Activated T-cell treated with anti-CD3 and anti-CD28 coated beads, Interleukin-2, amount 50 U/mL, for 24 hours (primary cell): ENCODE data around the gene KCNQ2.

Source experiments
- DNase-seq: peaks from one replicate; pipeline ENCODE4 v3.0.0-alpha.2; 2020
- H3K27ac Mint-ChIP-seq: 2 replicates; pipeline ENCODE4 v1.8.0; 2020; ENCODE audit warnings: mild to moderate bottlenecking, mixed read lengths
- H3K27me3 Mint-ChIP-seq: 2 replicates; pipeline ENCODE4 v1.8.0; 2020; ENCODE audit warnings: mixed read lengths
- H3K36me3 Mint-ChIP-seq: 2 replicates; pipeline ENCODE4 v1.8.0; 2020; ENCODE audit warnings: low read depth, mixed read lengths
- H3K4me1 Mint-ChIP-seq: 2 replicates; pipeline ENCODE4 v1.8.0; 2020; ENCODE audit warnings: low read depth, mixed read lengths
- H3K4me3 Mint-ChIP-seq: 2 replicates; pipeline ENCODE4 v1.8.0; 2020; ENCODE audit warnings: mild to moderate bottlenecking, moderate library complexity, mixed read lengths
- H3K9me3 Mint-ChIP-seq: 2 replicates; pipeline ENCODE4 v1.8.0; 2020; ENCODE audit warnings: mixed read lengths

Gene KCNQ2

GRCh38 chr20:63411898-63412631 lies 60.4 kb downstream of the KCNQ2 start:
- no peak overlapping the region for H3K27ac Mint-ChIP-seq
- no peak overlapping the region for H3K4me3 Mint-ChIP-seq
- H3K27me3 Mint-ChIP-seq = peaks cover 8% of the 10 kb centered on the region
- no peaks in the 10 kb centered on the region for H3K9me3 Mint-ChIP-seq
- no peak for DNase-seq
- no peaks in the 10 kb centered on the region for H3K36me3 Mint-ChIP-seq
- H3K4me1 Mint-ChIP-seq = peaks cover 5% of the 10 kb centered on the region

DNA sequence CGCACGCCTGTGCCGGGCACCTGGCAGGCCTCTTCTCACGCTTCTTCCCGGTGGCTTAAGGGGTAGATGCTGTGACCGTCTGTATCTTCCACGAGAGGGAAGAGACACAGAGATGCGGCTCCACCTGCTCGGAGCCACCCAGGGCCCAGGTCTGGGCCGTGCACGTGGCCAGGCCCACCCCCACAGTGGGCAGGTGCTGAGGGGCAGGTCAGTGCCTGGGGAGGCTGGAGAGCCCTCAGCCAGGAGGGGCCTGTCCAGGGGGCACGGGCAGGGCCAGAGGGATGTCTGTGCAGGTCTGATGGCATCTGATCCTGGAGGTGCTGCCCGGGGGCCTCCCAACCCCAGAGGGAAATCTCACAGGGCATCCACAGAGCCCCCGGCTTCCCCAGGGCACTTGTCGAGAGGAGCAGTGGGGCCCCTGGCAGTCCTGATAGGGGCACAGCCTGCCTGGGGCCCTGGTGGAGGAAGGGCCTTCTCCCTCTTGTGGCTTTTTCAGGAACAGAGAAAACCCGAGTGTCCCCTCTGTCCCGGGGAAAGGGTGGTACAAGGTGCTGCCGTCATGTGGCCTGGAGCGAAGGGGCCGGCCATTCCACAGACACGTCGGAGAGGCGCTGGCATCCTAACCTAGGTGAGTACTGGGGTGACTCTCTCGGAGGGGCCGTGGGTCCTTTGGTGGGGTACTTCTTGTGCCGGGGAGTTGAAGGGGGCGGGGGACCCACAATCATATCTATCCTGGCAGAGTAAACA lies 61.1 kb downstream of the KCNQ2 start:
- no peak for DNase-seq
- H3K4me1 Mint-ChIP-seq = peaks cover 5% of the 10 kb centered on the region
- peaks cover 4% of the 10 kb centered on the region for H3K27me3 Mint-ChIP-seq
- H3K9me3 Mint-ChIP-seq = no peaks in the 10 kb centered on the region
- no peak overlapping the region for H3K4me3 Mint-ChIP-seq
- H3K36me3 Mint-ChIP-seq = no peaks in the 10 kb centered on the region
- no peak overlapping the region for H3K27ac Mint-ChIP-seq

GRCh38 chr20:63409834-63410435 lies 62.5 kb downstream of the KCNQ2 start:
- DNase-seq = no peak
- H3K27ac Mint-ChIP-seq = no peak overlapping the region
- no peaks in the 10 kb centered on the region for H3K9me3 Mint-ChIP-seq
- H3K4me1 Mint-ChIP-seq = peaks cover 5% of the 10 kb centered on the region
- H3K36me3 Mint-ChIP-seq = no peaks in the 10 kb centered on the region
- no peak overlapping the region for H3K4me3 Mint-ChIP-seq
- H3K27me3 Mint-ChIP-seq = peaks cover 4% of the 10 kb centered on the region

DNA sequence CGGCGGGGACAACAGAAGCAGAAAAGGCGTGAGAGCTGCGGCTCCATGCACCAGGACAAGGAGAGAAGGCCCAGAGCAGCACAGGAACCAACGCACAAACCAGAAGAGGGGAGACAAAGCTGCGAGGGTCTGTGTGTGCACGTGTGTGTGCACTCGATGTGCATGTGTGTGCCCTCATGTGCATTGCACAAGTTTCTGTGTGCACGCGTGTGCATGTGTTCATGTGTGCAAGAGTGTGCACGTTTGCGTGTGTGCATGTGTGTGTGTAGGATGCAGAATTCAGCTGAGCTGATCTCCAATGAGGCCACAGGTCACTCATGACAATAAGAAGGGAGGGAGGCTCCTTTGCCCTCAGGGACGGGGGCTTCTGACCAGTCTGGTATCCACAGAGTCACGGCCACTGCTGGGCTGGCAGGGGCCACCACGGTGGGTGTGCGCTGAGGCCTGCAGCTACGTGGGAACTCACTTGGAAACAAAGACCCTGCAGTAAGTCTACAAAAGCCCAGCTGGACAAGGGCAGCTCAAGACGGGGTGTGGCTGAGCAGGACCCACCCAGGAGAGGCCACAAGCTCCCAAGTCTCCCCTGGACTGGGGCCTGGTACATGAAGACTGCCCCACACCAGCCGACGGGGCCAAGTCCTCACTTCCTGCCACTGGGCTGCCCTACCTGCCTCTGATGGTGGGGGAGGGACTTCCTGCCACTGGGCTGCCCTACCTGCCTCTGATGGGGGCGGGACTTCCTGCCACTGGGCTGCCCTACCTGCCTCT lies 63.2 kb downstream of the KCNQ2 start:
- Mint-ChIP-seq H3K4me3 (no peak overlapping the region), H3K4me1 (peaks cover 5% of the 10 kb centered on the region), H3K9me3 (no peaks in the 10 kb centered on the region), H3K27me3 (peaks cover 4% of the 10 kb centered on the region), H3K27ac (no peak overlapping the region), H3K36me3 (no peaks in the 10 kb centered on the region)
- no peak for DNase-seq

- Mint-ChIP-seq H3K27me3 (peaks cover 4% of the 10 kb centered on the region), H3K27ac (no peak overlapping the region), H3K36me3 (no peaks in the 10 kb centered on the region), H3K4me1 (peaks cover 5% of the 10 kb centered on the region), H3K4me3 (no peak overlapping the region), H3K9me3 (no peaks in the 10 kb centered on the region)
- no peak for DNase-seq
These were observed 63.8 kb downstream of the KCNQ2 start for GRCh38 chr20:63408684-63409046.

GRCh38 chr20:63407928-63408683 lies 64.3 kb downstream of the KCNQ2 start:
- Mint-ChIP-seq H3K4me3 (no peak overlapping the region), H3K36me3 (no peaks in the 10 kb centered on the region), H3K4me1 (peaks cover 5% of the 10 kb centered on the region), H3K27me3 (peaks cover 4% of the 10 kb centered on the region), H3K9me3 (no peaks in the 10 kb centered on the region), H3K27ac (no peak overlapping the region)
- no peak for DNase-seq

DNA sequence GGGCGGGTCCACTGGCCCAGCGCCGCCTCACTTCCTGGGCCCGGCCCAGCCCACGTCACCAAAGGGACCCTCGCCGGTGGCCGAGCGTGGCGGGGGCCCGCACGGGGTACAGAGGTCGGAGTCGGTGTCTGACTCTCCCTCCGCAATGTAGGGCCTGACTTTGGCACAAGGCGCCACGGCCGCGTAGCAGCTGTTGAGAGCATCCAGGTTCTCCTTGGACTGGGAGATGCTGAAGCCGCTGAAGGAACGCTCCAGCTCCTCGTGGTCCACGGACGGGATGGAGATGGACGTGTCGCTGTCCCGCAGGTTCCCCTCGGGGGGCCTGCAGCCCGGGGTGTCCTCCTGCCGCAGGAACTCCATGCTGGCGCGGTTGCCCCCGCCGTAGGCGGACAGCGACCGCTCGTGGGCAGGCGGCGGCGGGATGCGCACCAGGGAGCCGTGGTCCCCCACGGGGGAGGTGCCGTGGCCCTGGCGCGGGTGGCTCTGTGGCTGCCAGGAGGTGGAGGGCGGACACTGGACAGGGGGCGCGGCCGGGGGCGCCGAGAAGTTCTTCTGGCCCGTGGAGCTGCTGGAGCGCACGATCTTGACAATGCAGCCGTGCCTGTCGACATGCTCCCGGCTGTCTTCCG lies 65.7 kb downstream of the KCNQ2 start:
- Mint-ChIP-seq H3K27me3 (no peaks in the 10 kb centered on the region), H3K9me3 (no peaks in the 10 kb centered on the region), H3K27ac (no peak overlapping the region), H3K4me1 (peaks cover 3% of the 10 kb centered on the region), H3K4me3 (no peak overlapping the region), H3K36me3 (no peaks in the 10 kb centered on the region)
- DNase-seq = no peak

GRCh38 chr20:63406011-63406410 lies 66.4 kb downstream of the KCNQ2 start:
- Mint-ChIP-seq H3K9me3 (no peaks in the 10 kb centered on the region), H3K27ac (no peak overlapping the region), H3K27me3 (no peaks in the 10 kb centered on the region), H3K36me3 (no peaks in the 10 kb centered on the region), H3K4me3 (no peak overlapping the region), H3K4me1 (peaks cover 2% of the 10 kb centered on the region)
- DNase-seq = no peak

- H3K27me3 Mint-ChIP-seq = no peaks in the 10 kb centered on the region
- H3K36me3 Mint-ChIP-seq = no peaks in the 10 kb centered on the region
- peaks cover 2% of the 10 kb centered on the region for H3K4me1 Mint-ChIP-seq
- no peak for DNase-seq
- no peaks in the 10 kb centered on the region for H3K9me3 Mint-ChIP-seq
- H3K27ac Mint-ChIP-seq = no peak overlapping the region
- no peak overlapping the region for H3K4me3 Mint-ChIP-seq
These were observed 67.2 kb downstream of the KCNQ2 start for GRCh38 chr20:63405102-63405730.

DNA sequence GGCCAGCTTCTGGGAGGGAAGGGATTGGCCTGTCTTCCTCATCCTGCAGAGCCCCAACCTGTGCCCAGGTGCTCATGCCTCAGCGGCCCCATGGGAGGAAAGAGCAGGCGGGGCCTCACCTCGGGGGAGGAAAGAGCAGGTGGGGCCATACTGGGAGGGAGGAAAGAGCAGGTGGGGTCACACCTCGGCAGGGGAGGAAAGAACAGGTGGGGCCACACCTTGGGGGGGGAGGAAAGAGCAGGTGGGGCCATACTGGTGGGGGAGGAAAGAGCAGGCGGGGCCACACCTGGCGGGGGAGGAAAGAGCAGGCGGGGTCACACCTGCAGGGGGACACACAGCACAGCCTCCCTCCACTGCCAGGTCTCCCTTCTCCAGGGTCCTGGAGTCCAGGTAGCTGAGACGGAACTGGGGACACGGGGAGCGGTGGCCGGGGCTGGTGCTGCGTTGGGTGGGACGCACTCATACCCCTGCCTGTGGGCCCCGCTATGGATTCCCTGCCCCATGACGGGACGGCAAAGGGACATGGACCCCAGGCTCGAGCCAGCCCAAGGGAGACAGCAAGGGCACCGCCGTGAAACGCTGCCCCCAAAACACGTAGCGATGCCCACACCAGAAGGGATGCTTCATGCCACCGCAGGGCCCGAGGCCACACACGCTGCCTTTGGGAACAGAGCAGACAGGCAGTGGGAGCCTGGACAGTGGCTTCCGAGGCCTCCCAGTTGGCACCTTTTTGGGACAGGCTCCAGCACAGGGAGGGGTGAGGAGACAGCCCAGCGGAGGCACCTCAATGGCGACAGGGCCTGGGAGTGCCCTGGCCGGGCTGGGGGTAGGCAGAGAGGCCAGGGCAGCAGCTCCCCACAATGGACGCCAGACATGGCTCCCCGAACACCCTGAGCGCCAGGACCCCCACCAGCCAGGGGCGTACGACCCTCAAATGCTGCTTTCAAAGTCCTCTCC lies 68.0 kb downstream of the KCNQ2 start:
- H3K9me3 Mint-ChIP-seq = no peaks in the 10 kb centered on the region
- no peaks in the 10 kb centered on the region for H3K27me3 Mint-ChIP-seq

DNA sequence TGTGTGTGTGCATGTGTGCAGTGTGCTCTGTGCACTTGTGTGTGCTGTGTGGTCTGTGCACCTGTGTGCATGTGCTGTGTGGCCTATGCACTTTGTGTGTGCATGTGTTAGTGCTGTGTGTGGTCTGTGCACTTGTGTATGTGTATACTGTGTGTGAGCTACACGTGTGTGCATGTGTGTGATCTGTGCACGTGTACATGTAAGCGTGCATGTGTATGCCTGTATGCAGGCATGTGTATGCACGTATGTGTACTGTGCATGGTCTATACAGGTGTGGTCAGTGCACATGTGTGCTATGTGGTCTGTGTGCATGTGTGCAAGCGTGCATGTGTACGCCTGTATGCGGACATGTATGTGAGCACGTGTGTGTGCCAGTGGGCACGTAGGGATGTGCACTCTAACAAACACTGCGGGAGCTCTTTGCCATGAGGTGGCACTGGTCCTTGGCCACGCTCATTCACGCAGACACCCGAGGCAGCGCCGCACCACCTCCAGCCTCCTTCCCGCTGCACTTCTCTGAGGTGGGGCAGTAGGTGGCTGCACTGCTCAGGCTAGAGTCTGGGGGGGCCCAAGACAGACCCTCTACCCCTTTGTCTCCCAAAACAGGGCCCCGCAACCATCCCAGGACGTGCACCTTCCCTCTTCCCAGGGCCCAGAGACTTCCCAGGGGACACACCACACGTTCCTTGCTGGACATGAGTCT lies 68.9 kb downstream of the KCNQ2 start:
- Mint-ChIP-seq H3K4me1 (no peaks in the 10 kb centered on the region), H3K36me3 (no peaks in the 10 kb centered on the region), H3K27me3 (no peaks in the 10 kb centered on the region), H3K4me3 (no peak overlapping the region), H3K27ac (no peak overlapping the region), H3K9me3 (no peaks in the 10 kb centered on the region)
- DNase-seq = no peak

More for the DNA sequence above, 68.0 kb downstream of the KCNQ2 start:
- Mint-ChIP-seq H3K4me3 (no peak overlapping the region), H3K27ac (no peak overlapping the region), H3K4me1 (peaks cover 2% of the 10 kb centered on the region), H3K36me3 (no peaks in the 10 kb centered on the region)
- DNase-seq = no peak

DNA sequence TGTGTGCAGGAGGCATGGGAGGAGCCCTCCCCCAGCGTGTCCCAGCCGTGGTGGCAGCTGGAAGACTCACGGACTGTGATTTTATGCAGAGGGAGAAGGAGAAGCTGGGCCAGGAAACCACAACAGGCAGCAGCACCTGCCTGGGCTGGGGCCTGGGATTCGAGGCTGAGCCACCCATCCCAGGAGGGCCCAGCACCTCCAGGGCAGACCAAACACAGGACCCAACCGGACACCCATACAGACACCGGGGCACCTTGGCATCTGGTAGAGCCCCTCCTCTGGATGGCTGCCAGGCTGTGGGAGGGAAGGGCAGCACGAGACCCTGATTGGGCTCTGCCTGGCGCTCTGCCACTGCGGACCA lies 69.6 kb downstream of the KCNQ2 start:
- H3K27me3 Mint-ChIP-seq = no peaks in the 10 kb centered on the region
- DNase-seq = no peak
- no peaks in the 10 kb centered on the region for H3K9me3 Mint-ChIP-seq
- H3K4me3 Mint-ChIP-seq = no peak overlapping the region
- no peak overlapping the region for H3K27ac Mint-ChIP-seq
- H3K4me1 Mint-ChIP-seq = no peaks in the 10 kb centered on the region
- H3K36me3 Mint-ChIP-seq = no peaks in the 10 kb centered on the region
